Measurements from ENCODE around the gene FGF18. TPM values are rescaled to one million over a fixed set of nuclear protein-coding genes. Genes with fewer than 3 reads are reported as not detected.
A peak's percentile ranks its signal among the peaks of the same experiment; 100 is the strongest.

Gene FGF18
- total RNA-seq, 2 donors from 2014 or later = 0.81 to 1.6 TPM

GRCh38 chr5:171435908-171436307, 16.5 kb downstream of the FGF18 start:
- DNase-seq (ENCODE audit: low spot score) = no peak
- Histone ChIP-seq H3K9me3 (no peaks in the 10 kb centered on the region), H3K27ac (no peak overlapping the region), H3K27me3 (replicated peaks; ENCODE audit: insufficient read depth) (no peaks in the 10 kb centered on the region), H3K4me1 (ENCODE audit: control insufficient read depth in 1 of 2, low read depth in 2 of 2) (peaks cover 0 to 9% of the 10 kb centered on the region in 2 donors), H3K4me3 (no peak overlapping the region), H3K36me3 (no peaks in the 10 kb centered on the region)
- no peak for TF ChIP-seq CTCF (IDR thresholded peaks at IDR 0.05)
- ATAC-seq (ENCODE audit: insufficient number of reproducible peaks, low FRiP score, low read depth) = no peak

DNA sequence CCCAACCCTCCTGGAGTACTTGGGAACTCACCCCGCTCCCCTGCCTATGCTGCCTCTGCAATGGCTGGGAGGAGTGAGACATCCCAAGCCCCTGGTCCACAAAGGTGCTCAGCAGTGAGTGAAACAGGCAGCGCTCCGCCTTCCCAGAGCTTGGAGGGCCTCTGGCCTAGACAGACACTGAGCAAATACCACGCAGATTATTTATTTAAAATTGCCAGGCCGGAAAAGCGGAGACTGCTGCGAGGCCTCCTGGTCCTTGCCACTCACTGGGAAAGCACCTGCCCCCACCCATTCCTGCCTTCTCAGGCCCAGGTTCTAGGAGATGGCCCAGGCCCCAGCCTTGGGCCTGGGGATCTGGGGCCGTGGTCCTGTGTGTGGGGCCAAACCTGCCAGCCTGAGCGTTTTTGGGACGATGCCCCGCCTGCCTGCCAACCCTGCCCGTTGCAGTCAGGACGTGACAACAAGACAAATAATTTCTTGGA, 17.4 kb downstream of the FGF18 start:
- no peak overlapping the region for H3K4me3 ChIP-seq
- H3K4me1 ChIP-seq (ENCODE audit: control insufficient read depth in 1 of 2, low read depth in 2 of 2) = peaks cover 0 to 9% of the 10 kb centered on the region in 2 donors
- ATAC-seq (ENCODE audit: insufficient number of reproducible peaks, low FRiP score, low read depth) (no peak), DNase-seq (ENCODE audit: low spot score) (no peak)
- H3K9me3 ChIP-seq = no peaks in the 10 kb centered on the region
- H3K27me3 ChIP-seq (replicated peaks; ENCODE audit: insufficient read depth) = no peaks in the 10 kb centered on the region
- H3K27ac ChIP-seq = peak overlapping the region in 1 of 2 donors; percentile 34
- H3K36me3 ChIP-seq = no peaks in the 10 kb centered on the region
- TF ChIP-seq CTCF (IDR thresholded peaks at IDR 0.05) = no peak

GRCh38 chr5:171437286-171437821, 17.9 kb downstream of the FGF18 start:
- Histone ChIP-seq H3K4me1 (ENCODE audit: control insufficient read depth in 1 of 2, low read depth in 2 of 2) (peaks cover 0 to 9% of the 10 kb centered on the region in 2 donors), H3K9me3 (no peaks in the 10 kb centered on the region), H3K27me3 (replicated peaks; ENCODE audit: insufficient read depth) (no peaks in the 10 kb centered on the region), H3K4me3 (no peak overlapping the region), H3K27ac (peak overlapping the region in 1 of 2 donors; percentile 34), H3K36me3 (no peaks in the 10 kb centered on the region)
- DNase-seq (ENCODE audit: low spot score) (no peak), ATAC-seq (ENCODE audit: insufficient number of reproducible peaks, low FRiP score, low read depth) (no peak)
- TF ChIP-seq CTCF (IDR thresholded peaks at IDR 0.05) = no peak

- TF ChIP-seq CTCF (IDR thresholded peaks at IDR 0.05) = no peak
- Histone ChIP-seq H3K27me3 (replicated peaks; ENCODE audit: insufficient read depth) (no peaks in the 10 kb centered on the region), H3K36me3 (no peaks in the 10 kb centered on the region), H3K4me1 (ENCODE audit: control insufficient read depth in 1 of 2, low read depth in 2 of 2) (peaks cover 0 to 9% of the 10 kb centered on the region in 2 donors), H3K9me3 (no peaks in the 10 kb centered on the region), H3K4me3 (no peak overlapping the region), H3K27ac (no peak overlapping the region)
- DNase-seq (ENCODE audit: low spot score) = no peak
- no peak for ATAC-seq (ENCODE audit: insufficient number of reproducible peaks, low FRiP score, low read depth)
Observed at GRCh38 chr5:171438738-171439137, 19.3 kb downstream of the FGF18 start.

DNA sequence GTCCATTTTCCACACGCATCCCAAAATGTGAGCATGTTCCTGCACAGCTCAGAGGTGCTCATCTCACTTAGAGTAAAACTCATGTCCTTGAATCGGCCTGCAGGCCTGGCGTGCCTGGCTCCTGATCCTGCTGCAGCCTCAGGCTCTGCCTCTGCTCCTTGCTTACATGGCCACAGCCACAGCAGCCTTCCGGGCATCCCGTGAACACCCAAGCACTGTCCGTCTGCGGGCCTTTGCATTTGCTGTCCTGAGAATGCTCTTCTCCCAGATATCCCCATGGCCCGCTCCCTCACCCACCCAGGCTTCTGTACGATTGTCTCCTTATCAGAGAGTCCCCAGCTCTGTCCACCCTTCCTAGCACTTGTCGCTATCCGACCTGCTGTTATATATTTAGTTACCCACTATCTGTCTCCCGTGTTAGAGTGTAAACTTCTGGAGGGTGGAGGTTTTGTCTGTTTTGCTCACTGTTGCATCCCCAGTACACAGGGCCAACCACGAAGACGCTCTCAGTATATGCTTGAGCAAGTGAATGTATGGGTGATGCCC, 21.9 kb downstream of the FGF18 start:
- Histone ChIP-seq H3K27ac (no peak overlapping the region), H3K4me1 (ENCODE audit: control insufficient read depth in 1 of 2, low read depth in 2 of 2) (peaks cover 0 to 15% of the 10 kb centered on the region in 2 donors), H3K4me3 (no peak overlapping the region), H3K27me3 (replicated peaks; ENCODE audit: insufficient read depth) (no peaks in the 10 kb centered on the region), H3K36me3 (no peaks in the 10 kb centered on the region), H3K9me3 (no peaks in the 10 kb centered on the region)
- no peak for DNase-seq (ENCODE audit: low spot score)
- ATAC-seq (ENCODE audit: insufficient number of reproducible peaks, low FRiP score, low read depth) = no peak
- no peak for TF ChIP-seq CTCF (IDR thresholded peaks at IDR 0.05)

Data from thoracic aorta (tissue), 2 donors.